GM19099 (cell line): ENCODE data around the gene TFCP2L1.

Experiments
- POLR2A ChIP-seq: IDR thresholded peaks from 3 replicates; pipeline ENCODE4 v1.6.1; 2011; ENCODE audit warnings: low read depth; ENCODE audit not compliant: insufficient read length; ENCODE audit errors: extremely low read depth

TFCP2L1 gene

DNA sequence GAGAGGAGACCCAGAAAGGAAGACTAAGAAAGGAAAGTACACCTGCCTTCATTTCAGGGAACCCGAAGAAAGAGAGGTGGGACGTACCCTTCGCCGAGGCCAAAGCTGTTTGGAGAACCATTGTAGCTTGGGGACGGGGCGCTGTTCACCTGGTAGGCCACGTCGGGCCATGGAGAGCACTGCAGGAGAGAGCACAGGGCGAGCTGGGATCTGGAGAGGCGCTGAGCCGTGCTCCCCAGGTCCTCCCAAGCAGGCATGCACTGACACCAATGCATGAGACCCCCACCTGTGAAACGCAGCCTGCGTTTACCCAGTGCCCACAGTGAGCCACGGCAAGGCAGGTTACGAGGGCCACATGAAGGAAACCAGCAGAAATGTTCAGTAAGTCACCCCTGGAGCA, 45.5 kb downstream of the TFCP2L1 start:
- no peak for TF ChIP-seq POLR2A

DNA sequence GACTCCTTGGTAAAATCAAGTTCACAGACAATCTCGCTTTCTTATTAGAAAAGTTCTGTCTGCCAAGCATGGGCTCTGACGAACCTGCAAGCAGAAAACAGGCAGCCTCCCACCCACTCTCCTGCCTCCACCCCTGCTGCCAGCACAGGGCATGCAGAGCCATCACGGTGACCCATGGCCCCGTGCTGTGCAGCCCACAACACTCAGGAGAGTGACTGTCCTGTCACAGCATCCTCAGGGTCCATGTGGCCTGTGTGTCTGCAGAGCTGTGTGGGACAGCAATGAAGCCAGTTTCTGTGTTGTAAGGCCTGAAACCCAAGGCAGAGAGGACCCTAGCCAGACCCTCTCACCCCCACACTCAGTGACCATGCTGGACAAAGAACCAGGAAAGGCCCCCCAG, 46.2 kb downstream of the TFCP2L1 start:
- no peak for TF ChIP-seq POLR2A

DNA sequence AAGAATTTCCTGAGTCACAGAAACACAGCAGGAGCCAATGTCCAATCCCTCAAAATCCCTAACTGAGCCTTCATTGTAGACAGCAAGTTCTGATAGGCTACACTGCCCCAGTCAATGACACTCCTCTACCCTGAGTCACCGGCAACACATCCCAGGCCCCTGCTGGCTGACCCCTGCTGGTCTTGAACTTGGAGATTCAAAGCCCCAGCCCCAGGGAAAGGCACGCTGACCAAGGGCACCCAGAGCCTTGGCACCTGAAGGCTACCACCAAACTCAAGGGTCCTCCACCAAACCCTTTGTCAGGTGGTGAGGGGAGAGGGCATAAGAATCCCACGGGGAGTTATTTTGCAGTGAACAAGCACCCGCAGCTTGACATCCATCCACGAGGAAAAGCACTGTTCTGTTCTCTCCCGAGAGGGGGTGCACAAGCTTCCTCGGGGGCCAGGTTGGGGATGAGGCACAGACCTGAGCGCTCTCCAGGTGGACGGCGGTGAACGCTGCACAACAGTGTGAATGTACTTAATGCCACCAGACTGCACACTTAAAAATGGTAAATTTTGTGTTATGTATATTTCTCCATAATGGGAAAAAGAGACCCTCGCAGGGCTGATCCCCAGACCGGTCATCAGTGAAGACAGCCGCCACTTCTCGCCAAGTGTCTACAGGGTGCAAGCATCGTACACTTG, 46.9 kb downstream of the TFCP2L1 start:
- no peak for TF ChIP-seq POLR2A

DNA sequence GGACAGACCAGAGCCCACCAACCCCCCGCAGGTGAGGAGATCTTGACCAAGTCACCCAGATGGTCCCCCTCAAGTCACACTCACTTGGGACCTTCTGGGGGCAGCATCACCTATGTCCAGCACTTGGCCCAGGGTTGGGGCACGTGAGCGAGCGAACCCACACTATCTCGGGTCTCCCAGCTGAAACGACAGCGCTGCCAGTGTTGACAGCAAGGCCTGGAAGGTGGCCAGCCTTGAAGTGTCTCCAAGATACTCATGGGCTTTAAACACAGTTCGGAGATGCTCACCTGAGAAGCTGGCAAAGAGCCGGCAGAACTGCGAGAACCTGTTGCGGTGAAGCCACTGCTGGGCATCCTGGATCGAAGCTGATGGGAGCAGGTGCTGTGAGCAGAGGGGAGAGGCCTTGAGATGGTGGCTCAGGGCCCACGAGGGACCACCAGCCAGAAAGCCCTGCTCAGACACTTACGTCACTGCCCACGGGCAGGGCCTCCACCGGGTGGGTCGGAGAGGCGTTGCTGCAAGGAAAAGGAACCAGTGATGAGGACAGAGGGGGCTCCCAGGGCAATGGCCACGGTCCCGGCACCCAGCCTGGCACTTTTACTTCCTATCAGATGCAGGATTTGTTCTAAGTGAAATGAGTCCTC, 47.5 kb downstream of the TFCP2L1 start:
- TF ChIP-seq POLR2A: no peak

DNA sequence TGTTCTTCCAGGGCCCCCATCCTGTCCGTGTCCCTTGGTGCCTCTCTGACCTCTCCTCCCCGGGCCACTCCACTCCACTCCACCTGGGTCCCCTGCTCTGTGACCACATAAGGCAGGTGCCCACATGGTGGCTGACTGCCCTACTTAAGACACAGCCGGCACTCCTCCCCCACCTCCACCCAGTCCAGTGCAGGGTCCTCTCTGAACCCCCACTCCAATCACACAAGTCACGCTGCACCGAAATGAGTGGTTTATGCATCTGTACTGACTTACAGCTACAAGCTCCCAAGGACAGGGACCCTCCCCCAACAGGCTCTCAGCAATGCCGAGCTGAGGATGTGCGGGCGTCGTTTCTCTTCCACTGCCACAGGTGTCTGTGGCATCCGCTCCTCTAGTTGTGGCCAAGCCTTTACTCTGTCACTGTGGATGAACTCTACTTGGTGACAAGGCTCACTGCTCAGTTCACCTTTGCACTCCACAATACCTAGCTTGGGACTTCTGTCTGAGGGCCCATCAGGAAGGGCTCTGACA, 48.3 kb downstream of the TFCP2L1 start:
- no peak for TF ChIP-seq POLR2A

DNA sequence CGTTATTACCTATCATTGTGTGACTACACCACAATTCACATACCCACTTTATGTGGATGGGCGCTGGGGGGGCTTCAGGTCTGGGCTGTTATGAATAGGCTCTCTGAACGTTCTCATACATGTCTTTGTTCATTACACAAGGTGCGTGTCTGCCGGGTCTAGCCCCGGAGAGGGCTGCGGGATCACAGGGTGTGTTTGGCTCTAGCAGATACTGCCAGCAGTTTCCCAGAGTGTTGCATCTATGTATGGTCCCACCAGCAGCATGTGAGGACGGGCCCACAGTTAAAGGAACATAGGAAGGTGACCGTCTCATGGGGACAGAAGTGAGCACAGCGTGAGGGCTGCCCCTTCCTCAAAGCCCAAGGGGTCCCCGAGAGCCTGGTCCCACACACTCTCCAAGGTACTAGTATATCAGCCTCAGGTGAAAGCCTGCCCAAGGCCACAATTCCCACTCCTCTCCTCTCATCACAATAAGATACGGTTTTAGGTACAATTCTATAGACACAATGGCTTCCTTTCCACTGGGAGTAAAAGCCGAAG, 48.8 kb downstream of the TFCP2L1 start:
- no peak for TF ChIP-seq POLR2A

DNA sequence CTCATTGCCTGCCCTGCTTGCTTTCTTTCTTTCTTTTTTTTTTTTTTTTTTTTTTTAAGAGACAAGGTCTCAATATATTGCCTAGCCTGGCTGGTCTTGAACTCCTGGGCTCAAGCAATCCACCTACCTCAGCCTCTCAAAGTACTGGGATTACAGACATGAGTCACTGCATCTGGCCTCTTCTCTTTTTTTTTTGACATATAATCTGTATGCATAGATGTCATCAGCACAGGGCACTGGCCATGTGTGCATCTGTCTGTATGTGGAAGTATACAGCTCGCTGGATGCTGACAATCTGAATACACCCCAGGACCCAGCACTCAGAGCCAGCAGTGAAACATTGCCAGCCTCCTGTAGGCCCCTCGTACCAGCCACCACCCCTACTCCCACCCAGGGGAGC, 49.5 kb downstream of the TFCP2L1 start:
- TF ChIP-seq POLR2A: no peak

DNA sequence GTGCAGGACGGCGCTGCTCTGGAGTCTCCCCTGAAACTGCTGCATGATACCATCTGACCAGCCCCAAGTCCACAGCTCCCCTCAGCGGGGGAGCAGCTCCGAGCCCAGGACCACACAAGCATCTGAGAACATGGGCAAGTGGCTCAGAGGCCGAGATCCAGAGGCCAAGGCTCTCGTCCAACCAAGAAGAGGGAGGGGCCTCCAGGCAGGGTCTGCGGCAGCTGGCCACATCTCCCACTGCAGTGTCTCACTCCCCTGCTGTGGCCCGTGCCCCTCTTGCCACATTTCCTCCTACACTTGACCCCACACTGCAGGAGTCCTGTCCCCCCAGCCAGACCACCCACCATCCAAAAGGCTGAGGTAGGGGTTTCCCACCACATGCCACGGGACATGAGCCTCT, 50.2 kb downstream of the TFCP2L1 start:
- TF ChIP-seq POLR2A: no peak

DNA sequence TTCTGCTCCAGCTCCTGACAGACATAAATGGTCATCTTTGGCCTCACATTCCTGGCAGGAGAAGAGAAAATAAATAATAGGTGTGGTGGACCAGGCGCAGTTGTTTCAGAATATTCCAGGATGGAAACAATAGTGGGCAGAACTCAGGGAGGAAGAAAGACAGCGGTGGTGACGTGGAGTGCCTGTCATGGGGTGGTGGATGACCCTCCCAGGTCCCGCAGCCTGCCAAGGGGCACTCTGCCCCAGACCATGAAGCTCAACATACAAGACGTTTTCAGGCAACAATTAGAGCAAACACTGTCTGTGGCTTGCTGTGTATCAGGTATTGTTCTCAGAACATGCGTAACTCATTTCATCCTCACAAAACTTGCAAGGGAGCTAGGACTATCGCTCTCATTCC, 50.9 kb downstream of the TFCP2L1 start:
- no peak for TF ChIP-seq POLR2A

DNA sequence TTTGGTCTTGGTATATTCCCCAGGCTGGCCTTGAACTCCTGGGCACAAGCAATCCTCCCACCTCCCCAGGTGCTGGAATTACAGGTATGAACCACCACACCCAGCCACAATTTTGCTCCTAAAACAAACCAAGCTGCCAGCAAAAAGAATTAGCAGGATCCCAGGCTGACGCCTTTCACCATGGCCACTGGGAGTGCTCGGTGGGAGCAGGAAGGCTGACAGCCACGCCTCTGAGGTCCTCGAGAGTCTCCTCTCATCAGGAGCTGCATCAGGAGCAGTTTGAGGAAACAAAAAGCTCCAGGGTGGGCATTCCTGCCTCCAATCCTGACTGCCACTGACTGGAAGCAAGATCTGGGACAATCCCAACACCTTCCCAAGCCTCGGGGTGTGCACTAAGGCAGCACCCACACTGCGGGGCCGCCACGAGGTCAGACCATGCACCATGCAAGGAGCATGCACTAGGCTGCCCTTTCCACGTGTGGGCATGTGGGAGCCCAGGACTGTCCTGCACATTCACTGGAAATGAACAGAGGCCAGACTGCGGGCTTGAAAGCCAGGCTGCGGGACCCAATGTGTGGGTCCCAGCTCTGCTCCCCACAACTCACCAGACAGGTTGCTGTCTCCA, 51.4 kb downstream of the TFCP2L1 start:
- TF ChIP-seq POLR2A: no peak

DNA sequence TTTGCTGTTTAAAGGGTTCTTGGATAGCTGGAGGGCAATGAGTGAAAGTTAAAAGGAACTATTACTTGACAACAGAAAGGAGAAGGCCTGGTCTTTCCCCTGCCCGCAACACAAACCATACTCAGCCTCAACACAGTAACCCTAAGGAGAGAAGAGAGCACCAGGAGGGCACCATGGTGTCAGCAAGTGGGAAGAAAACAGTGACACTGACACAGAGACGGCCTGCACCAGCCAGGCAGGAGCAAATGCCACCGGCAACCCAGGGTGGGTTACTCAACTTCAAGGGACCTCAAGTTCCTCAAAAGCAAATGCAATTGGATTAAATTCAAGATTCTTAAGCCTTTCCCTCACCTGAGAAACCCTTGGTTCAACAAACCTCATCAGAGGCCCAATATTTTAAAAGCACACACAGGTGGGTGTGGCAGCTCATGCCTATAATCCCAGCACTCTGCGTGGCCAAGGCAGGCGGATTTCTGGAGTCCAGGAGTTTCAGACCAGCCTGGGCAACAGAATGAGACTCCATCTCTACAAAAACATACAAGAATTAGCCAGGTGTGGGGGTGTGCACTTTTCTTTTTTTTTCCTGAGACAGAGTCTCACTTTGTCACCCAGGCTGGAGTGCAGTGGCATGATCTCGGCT, 52.3 kb downstream of the TFCP2L1 start:
- no peak for TF ChIP-seq POLR2A

DNA sequence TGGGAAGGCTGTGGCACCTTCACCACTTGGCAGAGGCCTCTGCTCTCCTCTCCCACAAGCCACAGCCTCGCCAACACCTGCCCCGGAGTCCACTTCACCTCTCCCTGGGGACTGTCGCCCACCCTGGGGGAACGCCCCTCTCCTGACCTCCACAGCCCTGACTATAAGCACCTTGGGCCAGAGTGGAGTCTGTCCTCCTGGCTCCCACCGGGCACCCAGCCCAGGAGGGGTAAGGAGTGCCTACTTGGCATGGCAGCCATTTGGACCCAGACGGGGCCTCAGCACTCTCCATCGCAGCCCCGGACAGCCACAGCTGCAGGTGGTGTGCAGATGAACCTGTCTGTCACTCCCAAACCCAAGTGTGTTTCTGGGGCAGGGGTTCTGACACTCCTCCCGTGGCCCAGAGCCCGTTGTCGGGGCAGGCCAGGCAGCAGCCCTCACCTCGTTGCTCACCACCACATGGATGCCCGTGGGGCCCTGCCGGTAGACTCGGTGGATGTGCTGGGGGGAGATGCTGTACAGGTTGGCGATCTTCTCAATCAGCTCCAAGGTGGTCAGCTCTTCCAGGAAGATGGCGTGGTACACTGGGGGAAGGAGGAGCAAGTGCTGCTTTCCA, 53.5 kb downstream of the TFCP2L1 start:
- TF ChIP-seq POLR2A: no peak

DNA sequence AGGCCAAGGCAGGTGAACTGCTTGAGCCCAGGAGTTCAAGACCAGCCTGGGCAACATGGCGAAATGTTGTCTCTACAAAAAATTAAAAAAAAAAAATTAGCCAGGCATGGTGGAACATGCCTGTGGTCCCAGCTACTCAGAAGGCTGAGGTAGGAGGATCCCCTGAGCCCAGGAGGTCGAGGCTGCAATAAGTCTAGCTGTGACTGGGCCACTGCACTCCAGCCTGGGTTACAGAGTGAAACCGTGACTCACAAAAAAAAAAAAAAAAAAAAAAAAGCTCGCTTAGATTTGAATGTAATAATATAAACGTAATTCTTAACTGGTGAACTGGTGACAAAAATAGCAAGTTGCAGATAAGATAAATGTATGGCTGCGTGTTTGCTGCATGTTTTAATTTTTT, 56.5 kb downstream of the TFCP2L1 start:
- no peak for TF ChIP-seq POLR2A

DNA sequence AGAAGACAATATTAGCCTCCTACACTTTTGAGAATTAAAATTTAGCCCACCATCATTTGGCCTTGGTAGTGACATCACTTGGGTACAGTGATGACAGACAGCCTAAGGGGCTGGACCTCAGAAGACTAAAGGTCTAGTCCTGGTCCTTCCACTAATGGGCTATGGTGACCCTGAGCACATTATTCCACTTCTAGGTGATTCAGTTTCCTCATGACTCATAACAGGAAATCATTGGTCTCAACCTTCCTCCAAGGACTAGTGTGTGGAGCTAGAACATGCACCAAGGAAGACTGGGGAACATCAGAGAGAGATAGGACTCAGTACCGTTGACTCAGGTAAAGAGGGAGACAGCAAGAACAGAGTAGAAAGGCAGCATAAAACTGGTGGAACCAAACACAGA, 64.0 kb downstream of the TFCP2L1 start:
- TF ChIP-seq POLR2A: no peak

DNA sequence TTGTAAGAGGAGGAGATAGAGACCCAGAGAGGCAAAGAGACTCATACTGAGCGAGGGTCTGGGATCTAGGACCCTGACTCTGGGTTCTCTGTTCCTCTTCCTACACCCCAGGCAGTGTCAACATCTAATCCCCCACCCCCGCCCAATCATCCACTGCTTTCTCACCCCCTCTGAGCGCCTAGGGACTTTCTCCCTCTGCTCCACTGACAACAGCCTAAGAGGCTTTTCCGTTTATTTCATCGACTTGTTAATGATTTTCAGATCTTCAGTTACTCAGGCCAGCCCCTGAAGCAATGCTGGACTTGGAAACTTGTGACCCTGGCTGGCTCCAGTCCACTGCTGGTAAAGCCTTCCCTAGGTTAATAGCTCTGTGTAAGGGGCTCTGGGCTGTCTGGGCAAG, 65.1 kb downstream of the TFCP2L1 start:
- no peak for TF ChIP-seq POLR2A

DNA sequence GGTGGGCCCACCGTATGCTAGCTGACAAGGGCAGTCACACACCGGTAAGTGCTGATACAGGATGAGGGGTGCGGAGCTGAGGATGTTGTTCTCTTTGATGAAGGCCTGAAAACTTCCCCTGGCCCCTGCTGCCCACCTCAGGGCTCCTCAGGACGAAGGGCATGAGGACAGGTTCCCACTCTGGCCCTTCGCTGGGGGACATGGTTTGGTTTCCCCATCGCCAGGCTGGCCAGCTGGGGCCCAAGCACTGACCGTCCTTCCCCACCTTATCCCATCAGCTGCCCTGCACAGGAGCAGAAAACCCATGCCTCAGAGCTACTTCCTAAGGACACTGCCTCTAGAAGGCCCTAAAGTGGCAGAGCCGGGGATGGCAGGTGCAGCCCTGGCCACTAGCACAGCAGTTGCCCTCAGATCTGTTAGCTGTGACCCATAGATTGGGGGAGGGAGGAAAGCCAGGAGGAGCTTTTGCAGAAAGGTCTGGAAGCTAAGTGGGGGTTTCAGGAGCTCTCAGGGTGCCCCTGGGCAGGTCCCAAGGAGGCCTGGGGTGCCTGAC, 66.5 kb downstream of the TFCP2L1 start:
- no peak for TF ChIP-seq POLR2A
